Uterus (tissue), 4 donors: ENCODE results near the gene MOCOS. TPM values are rescaled to one million over a fixed set of nuclear protein-coding genes. Genes with fewer than 3 reads are reported as not detected.

Experiments used
- DNase-seq, 2 donors: peaks; one replicate each; pipeline ENCODE4 v3.0.0-alpha.2; 2019 to 2020
- H3K27ac ChIP-seq, 2 donors: fragments of 200-600 bp; sonication (generic); 1 replicate in 1 of 2; 2 replicates in 1 of 2; pipeline ENCODE4 v1.5.1; 2016 to 2018
- H3K27me3 ChIP-seq, 2 donors: fragments of 200-600 bp; sonication (generic); one replicate each; pipeline ENCODE4 v1.5.1; 2018 to 2019; ENCODE audit warnings: control low read depth in 1 of 2
- H3K36me3 ChIP-seq, 2 donors: fragments of 200-600 bp; sonication (generic); one replicate each; pipeline ENCODE4 v1.5.1; 2019; ENCODE audit warnings: control low read depth in 1 of 2
- H3K4me1 ChIP-seq, 2 donors: fragments of 200-600 bp; sonication (generic); one replicate each; pipeline ENCODE4 v1.5.1; 2018 to 2019; ENCODE audit warnings: control low read depth in 1 of 2
- H3K4me3 ChIP-seq, 2 donors: fragments of 200-600 bp; sonication (generic); 1 replicate in 1 of 2; 2 replicates in 1 of 2; pipeline ENCODE4 v1.5.1; 2018 to 2019; ENCODE audit warnings: mild to moderate bottlenecking in 1 of 2
- H3K9me3 ChIP-seq, 2 donors: fragments of 200-600 bp; sonication (generic); one replicate each; pipeline ENCODE4 v1.5.1; 2019; ENCODE audit warnings: control low read depth in 1 of 2
- POLR2A ChIP-seq, 2 donors: fragments of 450-650 bp; IDR thresholded peaks; one replicate each; pipeline ENCODE4 v1.6.1; 2016; ENCODE audit warnings: antibody characterized with exemption in 2 of 2, mild to moderate bottlenecking in 1 of 2, moderate library complexity in 1 of 2
- intact Hi-C: fragments of 100-400 bp; cut with DNase I; formaldehyde crosslinking; loops from one replicate; pipeline ENCODE4 v1.15.1; 2023; ENCODE audit warnings: low total_unique reads
- total RNA-seq, 4 donors: library from RNA; depleted of rRNA in 3 of 4; stranded (reverse); fragments of >200 nt in 3 of 4; gene quantifications; one replicate each; pipeline versions ENCODE4 v1.1.0 to v1.2.4, GENCODE V29; 2014 to 2023
- TF ChIP-seq, protein P1 (sequence below), 4 experiments: fragments of 200-600 bp in 2 of 4; fragments of 450-650 bp in 2 of 4; sonication (generic) in 2 of 4; IDR thresholded peaks; one replicate each; pipeline ENCODE4 v1.5.1; 2016 to 2019; ENCODE audit warnings: antibody characterized with exemption in 4 of 4, mild to moderate bottlenecking in 2 of 4, moderate library complexity in 1 of 4
- donor health status: DM: yes; HTN: yes; CAD: no.

MOCOS gene
- total RNA-seq, 4 donors from 2014 or later = under 0.01 to 1.7 (median 1.4) TPM; not detected in 1

- H3K4me3 ChIP-seq = no peak overlapping the region
- no peaks in the 10 kb centered on the region for H3K36me3 ChIP-seq
- no peak overlapping the region for H3K27ac ChIP-seq
- TF ChIP-seq POLR2A (IDR thresholded peaks at IDR 0.05) = no peak
- TF ChIP-seq, protein P1, sequence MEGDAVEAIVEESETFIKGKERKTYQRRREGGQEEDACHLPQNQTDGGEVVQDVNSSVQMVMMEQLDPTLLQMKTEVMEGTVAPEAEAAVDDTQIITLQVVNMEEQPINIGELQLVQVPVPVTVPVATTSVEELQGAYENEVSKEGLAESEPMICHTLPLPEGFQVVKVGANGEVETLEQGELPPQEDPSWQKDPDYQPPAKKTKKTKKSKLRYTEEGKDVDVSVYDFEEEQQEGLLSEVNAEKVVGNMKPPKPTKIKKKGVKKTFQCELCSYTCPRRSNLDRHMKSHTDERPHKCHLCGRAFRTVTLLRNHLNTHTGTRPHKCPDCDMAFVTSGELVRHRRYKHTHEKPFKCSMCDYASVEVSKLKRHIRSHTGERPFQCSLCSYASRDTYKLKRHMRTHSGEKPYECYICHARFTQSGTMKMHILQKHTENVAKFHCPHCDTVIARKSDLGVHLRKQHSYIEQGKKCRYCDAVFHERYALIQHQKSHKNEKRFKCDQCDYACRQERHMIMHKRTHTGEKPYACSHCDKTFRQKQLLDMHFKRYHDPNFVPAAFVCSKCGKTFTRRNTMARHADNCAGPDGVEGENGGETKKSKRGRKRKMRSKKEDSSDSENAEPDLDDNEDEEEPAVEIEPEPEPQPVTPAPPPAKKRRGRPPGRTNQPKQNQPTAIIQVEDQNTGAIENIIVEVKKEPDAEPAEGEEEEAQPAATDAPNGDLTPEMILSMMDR (IDR thresholded peaks at IDR 0.05) = no peak
- intact Hi-C loops = no loop called here
- H3K4me1 ChIP-seq = no peaks in the 10 kb centered on the region
- DNase-seq = no peak
- no peaks in the 10 kb centered on the region for H3K27me3 ChIP-seq
- H3K9me3 ChIP-seq = no peaks in the 10 kb centered on the region
Measured at GRCh38 chr18:36305375-36305774, 118.1 kb downstream of the MOCOS start.

GRCh38 chr18:36307513-36307912, 120.2 kb downstream of the MOCOS start:
- no peaks in the 10 kb centered on the region for H3K36me3 ChIP-seq
- no peak for DNase-seq
- intact Hi-C loops = no loop called here
- no peaks in the 10 kb centered on the region for H3K9me3 ChIP-seq
- no peaks in the 10 kb centered on the region for H3K27me3 ChIP-seq
- TF ChIP-seq, protein P1 (IDR thresholded peaks at IDR 0.05) = no peak
- no peak for TF ChIP-seq POLR2A (IDR thresholded peaks at IDR 0.05)
- no peak overlapping the region for H3K4me3 ChIP-seq
- no peaks in the 10 kb centered on the region for H3K4me1 ChIP-seq
- H3K27ac ChIP-seq = no peak overlapping the region

GRCh38 chr18:36308711-36309435, 121.6 kb downstream of the MOCOS start:
- intact Hi-C loops = no loop called here
- H3K4me1 ChIP-seq = no peaks in the 10 kb centered on the region
- no peak for DNase-seq
- H3K36me3 ChIP-seq = no peaks in the 10 kb centered on the region
- TF ChIP-seq, protein P1 (IDR thresholded peaks at IDR 0.05) = no peak
- TF ChIP-seq POLR2A (IDR thresholded peaks at IDR 0.05) = no peak
- H3K27me3 ChIP-seq = no peaks in the 10 kb centered on the region
- no peak overlapping the region for H3K27ac ChIP-seq
- no peaks in the 10 kb centered on the region for H3K9me3 ChIP-seq
- no peak overlapping the region for H3K4me3 ChIP-seq

- no peak for TF ChIP-seq POLR2A (IDR thresholded peaks at IDR 0.05)
- TF ChIP-seq, protein P1 (IDR thresholded peaks at IDR 0.05) = no peak
- no peak for DNase-seq
- intact Hi-C loops = no loop called here
- H3K36me3 ChIP-seq = no peaks in the 10 kb centered on the region
- no peaks in the 10 kb centered on the region for H3K27me3 ChIP-seq
- no peaks in the 10 kb centered on the region for H3K9me3 ChIP-seq
- no peak overlapping the region for H3K27ac ChIP-seq
- H3K4me3 ChIP-seq = no peak overlapping the region
- no peaks in the 10 kb centered on the region for H3K4me1 ChIP-seq
Measured at GRCh38 chr18:36309436-36310391, 122.4 kb downstream of the MOCOS start.
